GM19328 (cell line): Measurements from ENCODE around the gene PTPRN2.

Experiments
- ATAC-seq: cut with Tn5 transposase; IDR thresholded peaks from one replicate; pipeline ENCODE4 v1.9.1; 2021; ENCODE audit warnings: mild to moderate bottlenecking, moderate library complexity; ENCODE audit not compliant: unreplicated experiment

Gene PTPRN2

DNA sequence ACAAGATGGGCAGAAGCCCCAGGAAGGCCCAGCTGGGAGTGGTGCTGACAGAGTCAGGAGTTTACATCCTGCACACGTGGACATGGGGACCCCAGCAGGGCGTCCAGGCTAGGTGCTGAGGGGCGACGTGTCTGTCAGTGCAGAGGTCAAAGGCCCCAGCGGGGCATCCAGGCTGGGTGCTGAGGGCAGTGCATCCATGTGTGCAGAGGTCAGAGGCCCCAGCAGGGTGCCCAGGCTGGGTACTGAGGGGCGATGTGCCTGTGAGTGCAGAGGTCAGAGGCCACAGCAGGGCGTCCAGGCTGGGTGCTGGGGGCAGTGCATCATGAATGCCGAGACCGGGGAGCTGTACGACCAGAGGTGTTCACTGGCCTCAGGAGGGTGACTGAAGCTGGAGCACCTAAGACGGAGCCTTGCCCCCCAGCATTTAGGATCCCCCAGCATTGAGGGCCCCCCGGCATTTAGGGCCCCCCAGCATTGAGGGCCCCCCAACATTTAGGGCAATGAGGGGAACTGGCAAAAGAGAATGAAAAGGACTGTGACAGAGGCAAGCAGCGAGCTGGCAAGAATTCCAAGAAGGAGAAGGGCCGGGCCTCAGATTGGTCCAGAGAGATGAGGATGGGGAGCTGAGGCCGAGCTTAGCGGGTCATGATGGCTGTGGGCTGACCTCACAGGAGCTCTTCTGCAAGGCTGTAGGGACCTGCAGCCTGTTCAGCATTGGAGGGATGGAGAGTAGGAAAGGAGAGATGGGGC is 474.9 kb downstream of the PTPRN2 start:
- ATAC-seq = no peak

DNA sequence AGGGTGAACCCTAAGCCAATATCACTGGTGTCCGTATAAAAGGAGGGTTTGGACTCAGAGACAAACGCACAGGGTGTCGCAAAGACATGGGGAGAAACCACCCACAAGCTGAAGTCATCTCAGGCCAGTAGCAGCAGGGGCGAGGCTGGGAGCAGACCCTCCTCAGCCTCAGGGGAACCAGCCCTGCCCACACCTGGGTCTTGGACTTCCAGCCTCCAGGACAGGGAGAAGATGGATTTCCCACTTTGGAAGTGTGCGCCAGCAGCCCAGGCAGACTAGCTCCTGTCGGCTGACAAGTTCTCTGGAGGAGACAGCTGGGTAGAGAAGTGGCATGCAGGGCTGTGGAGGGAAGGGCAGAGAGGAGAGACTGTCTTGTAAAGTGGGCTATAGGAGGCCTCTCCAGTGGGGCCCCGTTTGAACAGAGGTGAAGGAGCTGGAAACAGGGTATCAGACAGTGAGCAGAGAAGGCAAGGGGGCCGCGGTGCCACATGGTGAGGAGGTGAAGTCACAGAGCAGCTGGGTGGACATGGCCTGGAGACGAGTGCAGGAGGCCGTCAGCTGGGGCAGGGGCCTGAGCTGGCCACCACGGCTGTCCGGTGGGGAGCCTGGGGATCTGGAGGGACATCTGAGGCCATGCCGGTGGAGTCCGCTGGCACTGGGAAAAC is 475.6 kb downstream of the PTPRN2 start:
- no peak for ATAC-seq

DNA sequence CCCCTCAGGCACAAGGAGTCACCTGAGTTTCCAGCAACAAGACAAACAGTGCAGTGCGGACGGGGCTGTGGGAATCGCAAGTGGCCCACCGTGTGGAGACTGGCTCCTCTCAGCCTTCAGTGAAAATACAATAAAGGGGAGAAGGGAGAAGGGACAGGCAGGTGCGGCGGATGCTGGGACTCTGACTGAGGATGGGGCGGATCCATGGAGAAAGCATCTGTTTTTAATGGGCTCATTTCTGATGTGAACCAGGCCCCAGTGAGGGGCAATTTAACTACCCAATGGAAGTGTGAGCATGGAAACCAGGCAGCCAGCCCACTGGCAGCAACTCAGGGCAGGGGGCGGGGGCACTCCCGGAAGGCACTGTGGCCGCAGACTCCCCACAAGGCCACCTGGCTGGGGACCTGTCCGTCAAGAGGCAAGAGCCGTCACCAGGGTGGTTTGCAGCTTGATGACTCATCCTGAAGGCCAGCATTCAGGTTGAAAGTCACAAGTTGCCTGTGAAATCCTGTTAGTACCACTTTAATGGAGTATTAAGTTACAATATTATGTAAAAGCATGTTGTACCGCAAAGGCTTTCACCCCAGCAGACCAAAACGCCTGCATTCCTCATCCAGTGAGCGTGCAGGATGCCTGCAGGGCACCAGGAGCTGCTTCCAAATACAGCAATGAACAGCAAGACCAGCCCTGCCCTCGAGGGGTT is 476.4 kb downstream of the PTPRN2 start:
- no peak for ATAC-seq

DNA sequence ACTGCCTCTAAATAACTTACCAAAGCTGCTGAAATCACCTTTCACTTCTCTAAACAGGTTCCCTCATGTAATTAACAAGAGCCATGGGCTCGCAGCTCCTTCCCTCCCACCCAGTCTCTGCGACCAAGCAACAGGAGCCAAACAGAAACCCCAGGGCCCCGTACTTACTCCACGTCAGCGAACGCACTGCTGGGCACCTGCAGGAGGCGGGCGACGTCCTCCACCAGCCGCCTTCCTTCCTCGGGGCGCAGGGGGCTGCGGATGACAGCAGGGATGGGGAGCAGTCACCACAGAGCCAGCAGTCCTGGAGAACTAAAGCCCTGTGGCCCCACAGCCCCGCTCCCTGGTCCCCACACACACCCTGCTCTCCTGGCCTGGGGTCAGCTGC is 477.0 kb downstream of the PTPRN2 start:
- ATAC-seq = no peak

DNA sequence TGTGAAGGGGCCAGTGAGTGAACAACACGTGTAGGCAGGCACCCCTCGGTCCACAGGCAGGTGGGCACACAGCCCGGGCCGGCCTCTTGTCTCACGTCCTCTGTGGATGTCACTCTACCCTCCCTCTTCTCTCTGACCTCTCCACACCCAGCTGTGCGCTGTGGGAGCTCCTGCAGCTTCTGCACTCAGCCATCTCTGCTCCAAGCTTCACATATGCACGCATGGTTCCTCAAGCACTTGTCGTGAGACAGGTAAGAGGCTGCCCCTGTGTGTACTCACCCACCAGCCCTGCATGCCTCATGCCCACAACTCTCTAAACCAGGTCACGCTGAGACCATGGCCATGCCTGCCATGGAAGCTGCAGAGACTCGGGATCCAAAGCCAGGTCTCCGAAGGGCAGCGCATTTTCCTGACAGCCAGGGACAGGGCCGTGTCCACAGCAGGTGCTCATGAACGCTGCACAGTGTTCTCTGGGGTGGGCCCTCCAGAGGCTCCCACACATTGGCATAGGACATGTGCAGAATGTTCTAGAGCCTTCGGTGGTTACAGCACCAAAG is 477.5 kb downstream of the PTPRN2 start:
- no peak for ATAC-seq

DNA sequence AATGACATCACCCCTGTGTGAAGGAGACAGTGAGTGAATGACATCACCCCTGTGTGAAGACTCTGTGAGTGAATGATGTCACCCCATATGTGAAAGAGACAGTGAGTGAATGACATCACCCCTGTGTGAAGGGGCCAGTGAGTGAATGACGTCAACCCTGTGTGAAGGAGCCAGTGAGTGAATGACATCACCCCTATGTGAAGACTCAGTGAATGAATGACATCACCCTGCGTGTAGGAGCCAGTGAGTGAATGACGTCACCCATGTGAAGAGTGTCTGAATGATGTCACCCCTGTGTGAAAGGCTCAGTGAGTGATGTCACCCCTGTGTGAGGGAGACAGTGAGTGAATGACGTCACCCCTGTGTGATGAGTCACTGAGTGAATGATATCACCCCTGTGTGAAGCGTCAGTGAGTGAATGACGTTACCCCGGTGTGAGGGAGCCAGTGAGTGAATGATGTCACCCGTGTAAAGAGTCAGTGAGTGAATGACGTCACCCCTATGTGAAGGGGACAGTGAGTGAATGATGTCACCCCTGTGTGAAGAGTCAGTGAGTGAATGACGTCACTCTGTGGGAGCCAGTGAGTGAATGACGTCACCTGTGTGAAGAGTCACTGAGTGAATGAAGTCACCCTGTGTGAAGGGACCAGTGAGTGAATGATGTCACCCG is 478.1 kb downstream of the PTPRN2 start:
- ATAC-seq = no peak

DNA sequence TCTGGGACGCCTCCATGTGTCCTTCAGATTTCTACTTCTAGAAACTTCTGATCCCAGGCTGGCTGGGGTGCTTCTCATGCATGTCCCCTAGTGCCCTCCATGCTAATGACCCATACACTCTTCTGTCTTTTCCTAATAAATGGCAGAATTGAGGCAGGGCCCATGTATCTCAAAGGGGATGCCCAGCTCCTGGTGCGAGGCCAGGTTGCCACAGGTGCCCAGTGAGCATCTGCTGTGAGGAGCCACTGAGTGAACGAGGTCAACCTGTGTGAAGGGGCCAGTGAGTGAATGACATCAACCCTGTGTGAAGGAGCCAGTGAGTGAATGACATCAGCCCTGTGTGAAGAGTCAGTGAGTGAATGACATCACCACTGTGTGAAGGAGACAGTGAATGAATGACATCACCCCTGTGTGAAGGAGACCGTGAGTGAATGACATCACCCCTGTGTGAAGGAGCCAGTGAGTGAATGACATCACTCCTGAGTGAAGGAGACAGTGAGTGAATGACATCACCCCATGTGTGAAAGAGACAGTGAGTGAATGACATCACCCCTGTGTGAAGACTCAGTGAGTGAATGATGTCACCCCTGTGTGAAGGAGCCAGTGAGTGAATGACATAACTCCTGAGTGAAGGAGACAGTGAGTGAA is 478.9 kb downstream of the PTPRN2 start:
- ATAC-seq = no peak

DNA sequence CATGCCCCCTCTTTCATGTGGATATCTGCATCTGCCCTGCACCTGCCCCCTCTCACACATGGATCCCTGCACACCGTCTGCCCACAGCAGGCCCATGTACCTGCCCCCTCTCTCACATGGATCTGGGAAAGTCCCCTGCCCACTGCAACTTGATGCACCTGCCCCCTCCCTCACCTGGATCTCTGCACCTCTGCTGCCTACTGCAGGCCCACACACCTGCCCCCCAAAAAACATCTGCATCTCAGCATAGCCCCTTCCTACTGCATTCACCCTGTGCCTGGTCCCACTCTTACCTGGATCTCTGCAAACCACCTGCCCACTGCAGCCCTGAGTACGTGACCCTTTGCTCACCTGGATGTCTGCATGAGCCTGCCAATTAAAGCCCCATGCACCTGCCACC is 479.8 kb downstream of the PTPRN2 start:
- ATAC-seq = no peak

DNA sequence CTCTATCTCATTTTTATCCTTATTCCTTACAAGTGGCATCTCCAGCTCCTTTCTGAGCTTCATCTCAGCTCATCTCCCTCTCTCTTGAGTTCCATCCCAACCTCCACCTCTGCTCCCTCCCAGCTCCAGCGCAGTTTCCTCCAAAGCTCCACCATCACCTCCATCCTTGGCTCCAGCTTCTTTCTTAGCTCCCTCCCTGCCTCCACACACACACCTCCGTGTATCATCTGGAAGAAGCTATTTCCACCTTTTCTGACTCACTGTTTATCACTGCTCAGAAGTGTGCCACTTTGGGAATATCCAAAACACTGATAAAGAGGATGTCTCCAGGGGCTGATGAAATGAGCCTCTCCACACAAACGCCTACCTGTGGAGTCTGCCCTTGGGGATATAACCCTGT is 481.4 kb downstream of the PTPRN2 start:
- no peak for ATAC-seq

DNA sequence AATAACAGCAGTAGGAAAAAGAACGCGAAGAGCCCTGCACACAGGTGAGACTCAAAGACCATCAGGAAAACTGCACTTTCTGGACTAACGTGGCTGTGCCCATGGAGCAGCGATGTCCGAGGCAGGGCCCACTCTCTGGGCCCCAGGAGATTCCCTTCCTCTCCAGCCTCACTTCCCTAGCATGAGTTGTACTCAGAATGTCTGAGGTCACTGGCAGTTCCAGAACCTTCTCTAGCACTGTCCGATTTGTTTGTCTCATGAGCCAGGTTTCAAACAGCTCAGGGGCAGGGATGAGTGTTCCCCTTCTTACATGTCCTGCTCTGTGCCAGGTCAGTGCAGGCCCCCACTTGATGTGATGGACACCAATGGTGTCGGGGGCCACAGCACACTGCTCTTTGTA is 484.2 kb downstream of the PTPRN2 start:
- no peak for ATAC-seq

DNA sequence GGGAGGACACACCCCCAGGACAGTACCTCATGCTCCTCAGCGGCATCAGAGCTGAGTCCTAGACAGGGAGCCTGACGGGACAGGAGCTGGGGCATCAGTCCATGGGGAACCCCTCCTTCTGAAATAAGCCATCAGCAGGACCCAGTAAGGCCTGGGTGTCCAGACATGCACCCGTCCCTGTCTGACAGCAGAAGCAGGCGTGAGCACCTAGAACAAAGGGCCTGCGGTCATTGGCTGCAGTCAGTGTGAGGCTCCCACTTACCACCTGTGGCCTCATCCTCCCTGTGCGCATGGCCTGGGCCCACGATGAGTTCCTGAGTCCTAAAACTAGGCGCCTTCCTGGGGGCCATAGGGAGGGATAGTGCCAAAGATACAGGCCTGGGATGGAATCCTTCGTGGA is 484.7 kb downstream of the PTPRN2 start:
- ATAC-seq = no peak

DNA sequence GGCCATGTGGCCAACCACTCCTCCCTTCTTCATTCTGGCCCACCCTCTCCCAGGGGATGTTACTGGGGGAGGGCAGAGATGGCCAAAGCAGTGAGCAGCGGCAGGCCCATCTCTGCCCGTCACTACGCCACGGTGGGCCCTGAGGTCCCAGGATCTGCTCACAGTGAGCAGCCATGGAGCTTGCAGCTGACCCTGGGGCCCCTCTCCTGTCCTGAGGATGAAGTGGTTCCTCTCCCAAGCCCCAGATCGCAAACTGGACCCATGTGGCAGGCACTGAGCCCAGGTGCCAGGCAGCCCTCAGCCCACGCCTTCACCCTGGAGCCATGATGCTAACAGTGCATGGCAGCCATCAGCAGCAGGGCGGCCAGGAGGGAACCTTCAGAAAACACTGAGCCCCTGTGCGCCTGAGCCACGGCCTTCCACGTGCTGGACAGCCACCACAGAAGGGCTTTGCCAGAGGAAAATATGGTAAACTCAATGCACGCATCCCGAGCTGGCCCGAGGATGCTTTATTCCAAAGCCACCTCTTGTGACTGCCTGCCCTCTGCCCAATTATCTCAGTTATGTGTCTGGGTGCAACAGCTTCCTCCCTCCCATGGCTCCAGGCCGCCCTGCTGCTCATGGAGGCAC is 485.7 kb downstream of the PTPRN2 start:
- ATAC-seq = no peak

DNA sequence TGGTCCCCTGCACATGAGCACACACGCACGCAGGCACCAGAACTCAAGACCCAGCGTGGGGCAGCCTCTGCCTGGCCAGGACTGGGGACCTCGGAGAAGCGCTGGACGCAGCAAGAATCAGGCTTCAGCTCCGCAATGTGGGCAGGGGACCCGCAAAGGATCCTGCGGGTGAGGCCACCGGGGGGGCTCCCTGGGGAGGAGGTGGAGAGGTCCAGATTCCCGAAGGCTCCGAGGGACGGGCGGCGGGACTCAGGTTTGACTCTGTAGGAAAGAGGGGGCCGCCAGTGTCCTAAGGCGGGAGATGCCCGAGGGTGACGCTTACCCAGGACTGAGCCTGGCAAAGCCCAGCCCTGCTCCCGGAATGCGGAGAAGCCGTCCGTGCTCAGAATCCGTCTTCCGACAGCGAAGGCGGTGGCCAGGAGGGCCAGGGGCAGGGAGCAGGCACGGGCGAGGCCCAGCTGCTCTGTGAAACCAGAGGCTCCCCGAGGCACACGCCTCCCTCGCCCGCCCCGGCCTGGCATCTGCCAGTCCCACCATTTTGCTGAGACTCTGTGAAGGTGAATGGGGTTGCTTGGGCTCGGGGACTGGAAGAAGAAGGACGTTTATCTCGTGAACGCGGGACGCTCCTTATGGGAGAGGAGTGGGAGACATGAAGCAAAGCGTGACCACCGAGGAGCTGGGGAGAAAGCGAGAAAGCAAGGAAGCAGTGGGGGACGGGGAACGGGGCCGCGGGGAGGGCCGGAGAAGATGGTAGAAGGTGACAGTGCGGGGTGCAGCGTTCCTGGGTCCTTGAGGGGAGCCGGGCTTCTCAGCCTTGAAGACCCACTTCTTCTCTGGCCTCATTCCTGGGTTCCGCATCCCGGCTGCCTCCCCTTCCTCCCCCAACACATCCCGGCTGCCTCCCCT is 489.2 kb downstream of the PTPRN2 start:
- no peak for ATAC-seq

DNA sequence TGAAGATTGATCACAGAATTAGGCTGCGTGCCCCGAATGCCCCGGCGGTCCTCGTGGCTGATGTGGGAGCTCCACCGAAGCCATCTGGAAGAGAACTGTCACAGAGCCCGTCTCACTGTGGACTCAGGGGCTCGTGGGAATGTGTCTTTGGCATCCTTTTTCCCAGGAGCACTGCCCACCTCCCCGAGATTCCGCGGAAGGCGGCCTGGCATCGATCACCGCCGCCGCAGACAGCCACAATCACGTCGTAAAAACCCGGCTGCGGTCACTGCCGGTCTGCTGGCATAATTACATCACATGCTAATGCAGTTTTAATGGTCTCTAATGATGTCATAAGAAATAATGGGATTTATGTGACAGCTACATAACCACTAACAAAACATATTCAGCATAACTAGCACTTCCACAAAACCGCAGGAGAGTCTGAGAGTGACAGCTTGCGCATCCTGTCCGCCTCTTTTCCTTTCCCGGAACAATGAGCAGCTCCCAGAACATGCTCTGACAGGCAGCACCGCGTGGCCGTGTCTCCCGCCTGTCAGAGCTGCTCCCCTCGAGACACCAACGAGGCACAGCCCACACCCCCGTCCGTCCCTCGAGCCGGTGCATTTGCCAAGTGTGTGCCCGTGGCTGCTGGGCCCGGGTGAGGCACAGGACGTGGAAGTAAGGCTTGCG is 490.0 kb downstream of the PTPRN2 start:
- no peak for ATAC-seq

DNA sequence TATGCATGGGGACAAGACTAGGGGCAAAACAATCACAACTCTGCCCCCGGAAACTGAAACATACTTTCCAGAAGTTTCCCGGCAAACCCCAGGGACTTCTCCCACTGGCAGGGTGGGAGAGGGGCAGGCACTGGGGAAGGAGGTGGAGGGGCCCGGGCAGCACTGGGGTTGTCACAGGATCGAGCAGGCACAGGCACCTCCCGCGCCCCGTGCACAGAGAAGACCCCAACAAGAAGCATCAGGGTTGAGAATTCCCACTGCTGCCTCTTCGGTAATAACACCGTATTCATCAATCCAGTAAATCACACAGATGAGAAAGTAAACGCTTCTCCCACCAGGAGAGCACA is 490.5 kb downstream of the PTPRN2 start:
- no peak for ATAC-seq

DNA sequence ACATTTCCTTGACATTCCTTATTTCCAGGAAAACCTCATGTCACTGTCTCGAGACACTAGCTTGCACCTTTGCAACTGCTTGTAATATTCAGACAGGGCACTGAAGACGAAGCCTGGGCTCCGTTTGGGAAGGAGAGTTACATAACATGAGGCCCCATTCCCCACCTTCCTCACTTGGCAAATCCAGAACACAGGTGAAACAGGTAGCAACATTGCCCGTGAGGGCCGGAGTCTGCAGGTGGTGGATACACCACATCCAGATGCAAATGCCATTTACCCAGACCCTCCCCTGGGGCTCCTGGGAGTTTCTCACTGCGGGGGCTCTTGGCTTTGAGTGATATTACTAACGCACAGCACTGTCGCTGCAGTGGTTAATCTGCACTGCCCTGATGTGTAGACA is 491.0 kb downstream of the PTPRN2 start:
- no peak for ATAC-seq

DNA sequence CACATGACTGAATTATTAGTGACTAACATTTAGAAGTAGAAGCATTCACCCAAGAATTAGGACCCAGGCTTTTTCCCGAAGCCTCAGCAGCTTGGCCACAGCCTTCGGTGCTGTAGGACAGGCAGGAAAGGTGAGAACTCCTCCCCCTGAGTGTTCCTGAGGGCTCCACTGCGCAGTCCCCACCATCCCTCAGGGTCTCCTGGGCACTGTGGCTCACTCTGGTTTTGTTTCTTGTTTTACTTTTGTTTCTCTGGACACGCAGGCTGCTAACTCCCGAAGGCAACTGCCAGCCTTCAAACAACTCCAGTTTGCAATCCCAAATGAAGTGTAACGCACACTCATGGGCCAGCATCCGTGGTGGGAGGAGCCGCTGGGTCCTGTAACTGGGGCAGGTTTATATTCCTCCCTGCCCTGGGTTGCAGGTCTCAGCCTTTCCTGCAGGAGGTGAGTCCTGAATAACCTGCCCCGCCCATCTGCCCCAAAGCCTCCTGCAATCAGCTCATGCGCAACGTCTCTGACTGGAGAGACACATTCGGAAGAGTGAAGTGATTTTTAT is 492.9 kb downstream of the PTPRN2 start:
- ATAC-seq = no peak

DNA sequence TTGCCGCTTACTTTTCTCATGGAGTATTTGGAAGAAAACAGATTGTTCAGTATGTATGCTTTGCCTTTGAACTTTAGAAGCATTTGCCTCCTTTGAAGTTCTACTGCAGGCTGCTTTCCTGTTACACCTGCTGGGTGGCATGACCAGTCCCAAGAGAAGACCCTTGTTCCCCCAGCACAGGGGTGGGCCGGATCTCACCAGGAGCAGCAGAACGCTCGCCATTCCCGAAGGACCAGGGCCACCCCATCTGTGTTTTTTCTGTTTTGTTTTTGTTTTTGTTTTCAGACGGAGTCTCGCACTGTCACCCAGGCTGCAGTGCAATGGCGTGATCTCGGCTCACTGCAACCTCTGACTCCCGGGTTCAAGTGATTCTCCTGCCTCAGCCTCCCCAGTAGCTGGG is 493.6 kb downstream of the PTPRN2 start:
- no peak for ATAC-seq
